Stimulated activated CD8-positive, alpha-beta memory T cell treated with anti-CD3 and anti-CD28 coated beads, Interleukin-7, amount 100 ng/mL, for 4 hours (primary cell): ENCODE data around the gene NAXD.
"Not testable (repeated sequence)": the region's sequence is repeated elsewhere in the genome, so short reads cannot be mapped to it uniquely, and the experiment has no call there.

Experiments used
- DNase-seq, 2 donors: peaks; one replicate each; pipeline ENCODE4 v3.0.0-alpha.2; 2020; ENCODE audit warnings: low read depth in 2 of 2

NAXD gene

GRCh38 chr13:110593430-110594130, 21.8 kb upstream of the NAXD start:
- no peak for DNase-seq

DNA sequence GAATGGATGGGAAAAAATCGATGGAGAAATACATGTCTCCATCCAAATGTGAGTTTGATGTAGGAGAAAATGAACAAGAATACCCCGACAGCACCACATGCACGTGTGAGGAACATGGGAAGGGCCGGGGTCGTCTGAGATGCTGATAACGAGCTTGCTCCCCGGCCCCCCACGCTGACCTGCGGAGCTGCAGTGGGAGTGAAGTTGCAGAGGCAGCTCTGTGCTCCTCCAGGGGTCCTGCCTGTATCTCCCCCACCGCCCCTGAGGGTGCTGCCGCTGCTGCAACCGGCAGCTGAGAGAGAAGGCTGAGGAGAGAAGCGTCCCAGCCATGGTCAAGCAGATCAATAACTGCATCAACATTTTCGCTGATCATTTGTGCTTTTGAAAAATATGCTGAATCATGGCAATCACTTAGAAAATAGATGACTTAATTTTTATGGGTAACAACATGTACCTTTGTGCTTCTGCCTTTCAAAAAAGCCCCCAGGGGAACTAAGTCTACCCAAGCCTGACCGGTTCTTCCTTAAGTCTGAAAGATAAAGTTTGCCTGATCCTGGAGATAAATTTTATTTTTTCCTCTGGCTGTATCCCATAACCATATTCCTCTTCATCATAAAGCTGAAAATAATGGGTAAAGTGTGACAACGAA, 18.2 kb upstream of the NAXD start:
- no peak for DNase-seq

GRCh38 chr13:110600261-110600819, 15.0 kb upstream of the NAXD start:
- no peak for DNase-seq

- no peak for DNase-seq
Observed at GRCh38 chr13:110600980-110601379, 14.4 kb upstream of the NAXD start.

GRCh38 chr13:110605132-110605531, 10.2 kb upstream of the NAXD start:
- no peak for DNase-seq

- DNase-seq: not testable (repeated sequence)
Observed at GRCh38 chr13:110606281-110606680, 9.1 kb upstream of the NAXD start.

DNA sequence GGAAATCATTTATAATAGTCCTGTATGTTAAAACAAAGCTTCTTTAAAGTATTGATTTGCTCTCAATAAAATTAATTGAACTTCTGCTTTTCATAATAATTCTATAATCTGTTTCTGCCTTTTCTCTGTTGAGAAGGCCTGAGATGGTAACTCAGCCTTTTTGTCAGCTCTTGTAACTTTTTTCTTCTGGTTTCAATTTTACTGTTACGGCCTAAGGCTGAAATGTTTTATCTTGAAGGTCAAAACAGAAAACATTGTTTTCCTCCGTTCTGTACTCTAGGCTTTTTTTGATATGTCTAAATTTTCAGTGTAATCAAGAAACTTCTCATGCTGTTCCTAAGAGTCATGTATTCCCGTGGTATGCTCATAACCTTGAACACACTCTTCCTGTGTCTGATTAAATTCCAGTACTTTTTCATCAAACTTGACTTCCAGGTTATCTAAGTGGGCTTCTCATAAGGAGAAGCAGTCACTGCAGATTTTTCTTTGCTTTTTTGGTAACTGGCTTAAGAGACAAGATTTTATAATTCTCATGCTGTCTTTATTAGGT, 7.6 kb upstream of the NAXD start:
- no peak for DNase-seq

GRCh38 chr13:110610955-110611595, 4.3 kb upstream of the NAXD start:
- no peak for DNase-seq

DNA sequence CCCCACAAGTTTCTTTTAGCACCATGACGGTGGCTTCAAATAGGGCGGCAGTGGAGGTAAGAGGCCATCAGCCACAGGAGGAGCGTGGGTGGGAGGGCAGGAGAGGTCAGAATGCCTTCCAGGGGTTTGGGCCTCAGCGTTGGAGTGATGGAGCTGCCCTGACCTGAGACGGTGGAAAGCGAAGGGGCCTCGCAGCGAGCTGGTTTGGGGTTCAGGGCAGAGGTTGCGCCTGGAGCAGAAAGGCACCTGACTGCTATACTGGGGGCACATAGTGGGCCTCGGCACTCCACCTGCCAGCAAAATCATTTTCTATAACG, 382 bp upstream of the NAXD start:
- DNase-seq: no peak

- DNase-seq: peak; percentile 5 to 44
Observed at GRCh38 chr13:110616103-110617101, 1.1 kb downstream of the NAXD start.

- DNase-seq: no peak
Observed at GRCh38 chr13:110617321-110618072, 2.2 kb downstream of the NAXD start.

DNA sequence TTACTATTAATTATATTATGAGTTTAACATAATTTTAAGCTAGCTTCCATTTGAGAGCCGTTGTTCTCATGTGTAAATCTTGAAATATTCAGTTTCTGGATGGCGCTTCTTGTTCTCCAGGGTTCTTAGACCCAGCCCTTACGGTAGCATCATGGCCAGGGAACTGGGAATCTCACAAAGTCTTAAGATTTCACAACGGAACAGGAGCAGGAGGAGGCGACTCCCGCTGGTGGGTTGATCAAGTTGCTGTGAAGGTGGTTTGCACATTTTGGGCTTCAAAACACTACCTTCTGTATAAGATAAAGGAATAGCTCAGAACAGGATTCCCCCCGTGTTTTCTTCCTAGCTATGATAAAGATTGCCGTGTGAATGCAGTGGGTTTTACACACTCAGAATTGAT, 2.8 kb downstream of the NAXD start:
- DNase-seq: no peak

- no peak for DNase-seq
Observed at GRCh38 chr13:110618780-110619179, 3.4 kb downstream of the NAXD start.

GRCh38 chr13:110620596-110620995, 5.3 kb downstream of the NAXD start:
- no peak for DNase-seq

- DNase-seq: no peak
Observed at GRCh38 chr13:110624766-110625756, 9.7 kb downstream of the NAXD start.

- DNase-seq: no peak
Observed at GRCh38 chr13:110625771-110626321, 10.5 kb downstream of the NAXD start.

DNA sequence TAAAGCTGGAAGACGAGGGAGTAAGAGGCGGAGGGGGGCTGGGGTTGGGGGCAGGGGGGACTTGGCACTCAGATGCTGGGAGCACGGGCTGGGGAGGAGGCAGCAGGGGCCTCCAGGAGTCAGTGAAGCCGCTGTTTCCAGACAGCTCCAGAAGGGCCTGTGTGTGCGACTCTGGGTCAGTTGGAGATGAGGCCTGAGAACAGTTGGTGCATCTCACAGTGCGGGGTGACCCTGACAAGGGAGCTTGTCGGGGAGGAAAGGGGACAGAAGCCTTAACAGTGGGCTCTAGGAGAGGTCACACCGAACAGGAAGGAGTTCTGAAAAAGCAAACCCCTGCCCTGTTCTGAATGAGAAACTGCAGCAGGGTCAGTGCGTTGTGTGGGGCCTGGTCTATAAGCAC, 11.2 kb downstream of the NAXD start:
- no peak for DNase-seq

DNA sequence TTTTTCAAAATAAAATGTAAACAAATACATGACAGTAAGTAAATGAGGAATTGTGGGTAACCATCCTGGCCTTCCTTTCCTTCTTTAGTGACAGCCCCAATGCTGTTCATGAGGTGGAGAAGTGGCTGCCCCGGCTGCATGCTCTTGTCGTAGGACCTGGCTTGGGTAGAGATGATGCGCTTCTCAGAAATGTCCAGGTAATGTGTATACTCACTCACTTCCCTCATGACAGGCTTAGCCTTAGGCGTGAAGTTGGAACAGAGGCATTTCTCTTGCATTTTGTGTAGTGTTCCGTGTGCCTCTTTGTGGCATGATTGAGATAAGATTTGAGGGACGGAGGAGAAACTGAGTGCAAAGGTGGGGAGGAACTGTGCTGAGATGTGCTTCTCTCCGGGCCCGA, 12.0 kb downstream of the NAXD start:
- no peak for DNase-seq
